Measurements from ENCODE around the gene C10orf105.

- TF ChIP-seq TAF1 (IDR thresholded peaks at IDR 0.05; ENCODE audit: borderline replicate concordance, insufficient read depth, low read length) (no peak), SIN3A (IDR thresholded peaks at IDR 0.05; ENCODE audit: borderline replicate concordance, insufficient read depth, low read length) (no peak)
These were observed 52.8 kb downstream of the C10orf105 start for GRCh38 chr10:71666639-71667386.
